G401.6 (cell line): ENCODE results near the gene FAM20C.
"Not testable (repeated sequence)": the region's sequence is repeated elsewhere in the genome, so short reads cannot be mapped to it uniquely, and the experiment has no call there.

Source experiments
- FAIRE-seq: peaks from 2 replicates; lab custom pipeline; 2012; peaks lifted over from hg19 to GRCh38; lab: Jason Lieb, UNC

Gene FAM20C

DNA sequence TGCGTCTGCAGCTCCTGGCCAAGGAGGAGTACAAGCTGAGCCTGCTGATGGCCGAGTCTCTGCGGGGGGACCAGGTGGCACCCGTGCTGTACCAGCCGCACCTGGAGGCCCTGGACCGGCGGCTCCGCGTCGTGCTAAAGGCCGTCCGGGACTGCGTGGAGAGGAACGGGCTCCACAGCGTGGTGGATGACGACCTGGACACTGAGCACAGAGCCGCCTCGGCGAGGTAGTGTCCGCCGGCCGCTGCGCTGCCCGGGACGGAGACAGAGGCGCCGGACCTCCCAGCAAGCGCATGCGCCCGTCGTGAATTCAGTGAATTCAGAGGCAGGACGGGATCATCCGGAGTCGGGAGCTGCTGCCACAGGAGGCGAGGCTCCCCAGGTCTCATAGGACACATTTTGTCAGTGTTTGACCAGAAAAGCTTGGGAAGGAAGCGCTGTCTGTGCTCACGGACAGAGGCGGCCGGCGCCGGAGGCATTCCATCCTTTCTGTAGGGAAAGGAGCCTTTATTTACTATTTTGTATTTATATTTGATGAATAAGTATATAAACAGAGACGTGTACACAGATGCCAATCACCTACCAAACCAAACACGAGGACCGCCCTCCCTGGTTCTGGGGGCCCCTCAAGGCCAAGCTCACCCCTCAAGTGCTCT, 67.5 kb downstream of the FAM20C start:
- FAIRE-seq: no peak

DNA sequence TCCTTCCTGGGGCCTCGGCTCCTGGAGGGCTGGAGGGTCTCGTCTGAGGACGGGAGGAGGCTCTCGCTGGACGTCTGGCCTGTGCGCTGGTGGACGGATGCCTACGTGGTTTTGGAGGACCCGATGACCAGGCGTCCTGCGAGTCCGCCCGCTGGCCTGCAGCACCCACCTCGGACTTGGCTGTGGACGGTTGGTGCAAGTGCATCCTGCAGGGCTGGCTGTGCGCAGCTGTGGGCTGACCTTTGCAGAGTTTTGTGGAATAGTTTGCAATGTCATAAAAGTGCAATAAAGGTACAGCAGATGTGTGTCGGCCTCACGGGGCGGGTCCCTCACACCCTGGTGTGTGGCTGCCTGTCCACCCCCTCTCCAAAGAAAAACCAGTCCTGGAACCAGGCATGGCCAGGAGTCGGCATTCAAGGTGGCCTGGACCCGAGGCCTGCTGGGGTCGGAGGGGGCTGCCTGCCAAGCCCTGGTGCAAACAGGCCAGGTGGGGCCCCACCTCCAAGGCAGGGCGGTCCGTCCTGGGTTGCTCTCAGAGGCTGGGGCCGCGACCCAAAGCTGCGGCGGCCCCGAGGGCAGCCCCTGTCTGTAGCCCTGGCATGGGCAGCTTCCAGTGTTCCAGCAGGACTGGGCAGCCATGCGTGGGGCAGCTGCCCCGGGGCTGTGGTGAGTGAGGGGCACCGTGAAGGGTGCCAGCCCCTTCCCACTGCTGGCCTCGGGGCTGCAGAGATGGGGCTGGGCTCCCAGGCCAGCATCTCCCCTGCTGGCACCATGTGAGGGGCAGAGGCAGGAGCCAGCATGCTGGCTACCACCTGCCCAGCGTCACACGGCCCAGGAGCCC, 68.3 kb downstream of the FAM20C start:
- no peak for FAIRE-seq

DNA sequence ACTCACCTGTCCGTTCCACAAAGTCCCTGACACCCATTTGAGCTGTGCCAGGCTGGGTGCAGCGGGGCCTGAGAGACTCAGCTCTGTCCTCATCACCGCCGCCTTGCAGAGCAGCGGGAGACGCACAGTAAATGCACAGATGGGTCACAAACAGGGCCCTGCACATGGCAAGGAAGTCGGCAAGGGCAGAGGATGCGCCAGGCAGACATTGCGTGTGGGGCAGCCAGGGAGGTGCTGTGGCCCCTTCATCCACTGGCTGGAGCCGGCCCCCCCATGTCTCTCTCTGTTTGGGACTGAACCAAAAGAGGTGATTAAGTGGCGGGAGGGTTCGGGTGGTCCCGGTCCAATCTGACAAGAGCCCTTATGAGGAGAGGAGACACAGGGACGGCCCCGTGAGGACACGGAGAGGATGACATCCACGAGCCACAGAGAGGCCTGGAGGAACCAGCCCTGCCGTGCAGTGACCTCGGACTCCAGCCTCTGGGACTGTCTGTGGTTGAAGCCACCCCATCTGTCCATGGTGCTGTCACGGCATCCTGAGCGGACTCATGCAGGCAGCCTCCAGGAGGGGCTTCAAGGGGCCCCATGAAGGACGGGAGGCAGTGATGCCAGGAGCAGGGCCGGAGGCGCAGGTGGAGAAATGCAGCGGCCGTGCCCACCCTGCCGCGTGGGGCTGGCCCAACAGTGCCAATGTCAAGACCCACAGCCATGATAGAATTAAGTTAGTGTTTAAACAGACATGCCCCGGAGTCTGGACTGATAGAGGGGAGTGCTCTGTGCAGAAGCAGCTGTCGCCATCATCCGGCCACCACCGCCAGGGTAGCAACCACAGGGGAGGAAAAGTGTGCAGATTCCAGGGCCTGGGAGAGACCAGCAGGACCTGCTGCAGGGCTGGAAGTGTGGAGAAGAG, 69.2 kb downstream of the FAM20C start:
- FAIRE-seq: no peak

DNA sequence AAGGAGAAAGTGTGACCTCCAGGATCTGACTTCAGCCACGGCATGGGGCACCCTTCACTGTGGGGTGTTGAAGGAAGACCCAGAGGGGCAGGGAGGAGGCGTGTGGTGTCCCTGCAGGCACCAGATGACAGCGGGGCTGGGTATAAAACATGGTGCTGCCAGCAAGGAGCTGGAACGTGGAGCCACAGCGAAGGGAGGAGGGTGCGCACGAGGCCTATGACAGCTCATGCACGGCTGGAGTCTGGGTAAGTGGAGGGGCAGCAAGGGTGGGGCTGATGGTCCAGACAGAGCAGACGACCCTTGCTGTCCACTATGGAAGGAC, 69.8 kb downstream of the FAM20C start:
- no peak for FAIRE-seq

DNA sequence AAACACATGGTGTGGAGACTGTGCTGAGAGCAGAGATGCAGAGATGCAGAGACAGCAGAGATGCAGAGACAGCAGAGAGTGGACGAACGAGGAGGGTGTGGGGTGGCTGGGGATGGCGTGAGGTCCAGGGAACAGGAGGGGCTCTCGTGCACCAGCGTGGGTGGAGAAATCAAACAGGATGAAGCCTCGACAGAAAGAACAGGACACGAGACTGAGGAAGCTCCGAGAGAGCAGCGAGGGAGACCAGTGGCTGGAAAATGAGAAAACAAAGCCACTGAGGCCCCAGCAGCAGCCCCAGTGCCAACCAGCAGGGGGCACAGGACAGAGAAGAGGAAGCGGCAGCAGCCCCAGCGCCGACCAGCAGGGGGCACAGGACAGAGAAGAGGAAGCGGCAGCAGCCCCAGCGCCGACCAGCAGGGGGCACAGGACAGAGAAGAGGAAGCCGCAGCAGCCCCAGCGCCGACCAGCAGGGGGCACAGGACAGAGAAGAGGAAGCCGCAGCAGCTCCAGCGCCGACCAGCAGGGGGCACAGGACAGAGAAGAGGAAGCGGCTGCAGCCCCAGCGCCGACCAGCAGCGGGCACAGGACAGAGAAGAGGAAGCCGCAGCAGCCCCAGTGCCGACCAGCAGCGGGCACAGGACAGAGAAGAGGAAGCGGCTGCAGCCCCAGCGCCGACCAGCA, 70.4 kb downstream of the FAM20C start:
- not testable (repeated sequence) for FAIRE-seq

DNA sequence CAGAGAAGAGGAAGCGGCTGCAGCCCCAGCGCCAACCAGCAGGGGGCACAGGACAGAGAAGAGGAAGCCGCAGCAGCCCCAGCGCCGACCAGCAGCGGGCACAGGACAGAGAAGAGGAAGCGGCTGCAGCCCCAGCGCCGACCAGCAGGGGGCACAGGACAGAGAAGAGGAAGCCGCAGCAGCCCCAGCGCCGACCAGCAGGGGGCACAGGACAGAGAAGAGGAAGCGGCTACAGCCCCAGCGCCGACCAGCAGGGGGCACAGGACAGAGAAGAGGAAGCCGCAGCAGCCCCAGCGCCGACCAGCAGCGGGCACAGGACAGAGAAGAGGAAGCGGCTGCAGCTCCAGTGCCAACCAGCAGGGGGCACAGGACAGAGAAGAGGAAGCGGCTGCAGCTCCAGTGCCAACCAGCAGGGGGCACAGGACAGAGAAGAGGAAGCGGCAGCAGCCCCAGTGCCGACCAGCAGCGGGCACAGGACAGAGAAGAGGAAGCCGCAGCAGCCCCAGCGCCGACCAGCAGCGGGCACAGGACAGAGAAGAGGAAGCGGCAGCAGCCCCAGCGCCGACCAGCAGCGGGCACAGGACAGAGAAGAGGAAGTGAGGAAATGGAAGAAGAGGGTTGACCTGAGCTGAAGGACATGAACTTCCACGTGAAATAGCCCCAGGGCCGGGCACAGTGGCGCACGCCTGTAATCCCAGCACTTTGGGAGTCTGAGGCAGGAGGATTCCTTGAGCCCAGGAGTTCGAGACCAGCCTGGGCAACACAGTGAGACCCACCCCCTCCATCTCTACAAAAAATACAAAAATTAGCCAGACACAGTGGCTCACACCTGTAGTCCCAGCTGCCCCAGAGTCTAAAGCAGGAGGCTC, 71.3 kb downstream of the FAM20C start:
- FAIRE-seq: not testable (repeated sequence)

DNA sequence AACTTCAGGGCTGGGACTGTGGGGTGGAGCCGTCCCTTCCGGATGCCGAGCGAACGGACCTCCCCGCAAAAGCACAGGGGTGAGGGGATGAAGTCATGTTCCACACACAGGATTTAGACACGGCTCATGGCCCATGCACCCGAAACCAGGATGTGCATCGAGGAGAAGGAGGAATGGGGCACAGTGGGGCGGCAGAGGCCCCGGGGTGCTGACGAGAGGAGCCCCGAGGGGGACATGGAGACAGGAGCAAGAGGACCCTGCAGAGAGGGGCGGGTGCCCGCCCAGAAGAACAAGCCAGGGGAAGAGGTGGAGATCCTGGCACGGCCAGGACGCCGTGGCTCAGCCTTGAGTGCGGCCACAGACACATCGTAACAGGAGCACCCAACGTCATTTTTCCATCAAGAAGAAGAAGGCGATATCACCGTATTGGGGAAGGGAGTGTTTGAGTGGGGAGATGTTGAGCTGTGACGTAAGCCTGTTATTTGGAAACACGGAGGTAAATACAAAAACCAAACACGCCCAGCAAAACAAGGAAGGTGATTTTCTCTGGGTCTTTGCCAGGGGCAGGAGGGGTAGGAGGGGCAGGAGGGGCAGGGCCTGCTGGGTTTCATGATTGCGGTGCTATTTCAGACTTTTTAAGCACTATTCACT, 72.3 kb downstream of the FAM20C start:
- FAIRE-seq: no peak

DNA sequence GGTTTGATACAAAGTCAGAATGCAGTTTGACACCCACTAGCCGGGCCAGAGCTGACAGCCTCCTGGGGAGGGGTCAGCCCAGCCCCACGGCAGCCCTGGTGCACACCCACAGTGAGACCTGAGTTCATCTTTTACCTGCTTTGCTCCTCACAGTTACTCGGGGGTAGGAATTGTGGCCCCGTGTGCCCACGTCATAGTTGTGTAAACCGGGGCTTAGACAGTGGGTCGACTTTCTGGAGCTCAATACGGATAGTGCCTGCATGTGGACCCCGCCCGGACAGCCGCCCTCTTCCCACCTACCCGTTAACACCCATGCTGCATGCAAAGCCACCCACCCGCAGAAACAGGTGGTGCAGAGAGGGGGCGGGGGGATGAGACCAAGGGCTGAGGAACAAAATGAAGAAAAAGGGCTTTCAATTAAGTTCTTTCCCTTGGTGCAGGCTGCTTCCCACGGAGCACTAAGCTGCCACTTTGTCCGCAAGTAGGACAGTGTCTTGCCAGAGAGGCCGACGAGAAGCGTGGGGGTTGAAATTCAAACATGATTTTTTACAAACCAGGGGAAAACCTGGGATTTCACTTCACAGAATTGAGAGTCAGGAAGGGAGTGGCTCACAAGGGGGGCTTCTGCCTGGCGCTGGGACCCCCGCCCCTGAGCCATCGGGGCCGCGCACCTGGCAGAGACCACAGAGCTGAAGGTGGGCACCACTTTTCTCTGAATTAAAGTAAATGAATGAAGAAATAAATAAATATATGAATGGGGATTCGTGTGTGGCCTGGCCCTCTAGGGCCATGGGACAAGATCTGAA, 73.0 kb downstream of the FAM20C start:
- FAIRE-seq: no peak

DNA sequence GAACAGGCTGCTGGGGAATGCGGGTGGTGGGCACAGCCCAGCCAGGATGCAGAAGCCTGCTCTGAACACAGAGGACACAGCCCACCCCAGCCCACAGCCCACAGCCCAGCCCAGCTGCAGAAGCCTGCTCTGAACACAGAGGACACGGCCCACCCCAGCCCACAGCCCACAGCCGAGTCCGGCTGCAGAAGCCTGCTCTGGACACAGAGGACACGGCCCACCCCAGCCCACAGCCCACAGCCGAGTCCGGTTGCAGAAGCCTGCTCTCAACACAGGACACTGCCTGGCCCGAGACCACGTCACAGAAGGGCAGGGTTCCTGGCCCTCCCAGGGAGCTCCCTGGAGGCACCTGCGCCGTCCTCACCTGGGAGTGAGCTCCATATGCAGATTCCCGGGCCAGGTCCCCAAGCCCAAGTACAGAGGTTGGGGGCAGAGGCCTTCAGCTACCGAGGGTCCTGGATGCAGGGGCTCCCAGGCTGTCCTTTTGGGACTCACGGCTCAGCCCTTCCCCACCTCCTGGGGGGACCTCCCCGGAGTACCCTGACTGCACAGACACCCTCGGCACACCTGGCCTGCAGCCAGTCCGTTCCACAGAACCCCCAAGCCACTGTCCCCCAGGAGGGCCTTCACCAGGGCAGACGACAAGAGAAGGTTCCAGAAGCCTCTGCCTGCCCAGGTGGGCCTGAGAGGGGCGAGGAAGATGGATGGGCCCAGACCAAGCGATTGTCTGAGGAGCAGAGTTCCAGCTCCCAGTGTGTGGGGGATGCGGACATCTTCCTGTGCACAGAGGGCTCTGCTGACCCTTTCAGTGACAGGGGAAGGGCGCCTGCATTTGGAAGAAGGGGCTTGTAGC, 73.9 kb downstream of the FAM20C start:
- no peak for FAIRE-seq

DNA sequence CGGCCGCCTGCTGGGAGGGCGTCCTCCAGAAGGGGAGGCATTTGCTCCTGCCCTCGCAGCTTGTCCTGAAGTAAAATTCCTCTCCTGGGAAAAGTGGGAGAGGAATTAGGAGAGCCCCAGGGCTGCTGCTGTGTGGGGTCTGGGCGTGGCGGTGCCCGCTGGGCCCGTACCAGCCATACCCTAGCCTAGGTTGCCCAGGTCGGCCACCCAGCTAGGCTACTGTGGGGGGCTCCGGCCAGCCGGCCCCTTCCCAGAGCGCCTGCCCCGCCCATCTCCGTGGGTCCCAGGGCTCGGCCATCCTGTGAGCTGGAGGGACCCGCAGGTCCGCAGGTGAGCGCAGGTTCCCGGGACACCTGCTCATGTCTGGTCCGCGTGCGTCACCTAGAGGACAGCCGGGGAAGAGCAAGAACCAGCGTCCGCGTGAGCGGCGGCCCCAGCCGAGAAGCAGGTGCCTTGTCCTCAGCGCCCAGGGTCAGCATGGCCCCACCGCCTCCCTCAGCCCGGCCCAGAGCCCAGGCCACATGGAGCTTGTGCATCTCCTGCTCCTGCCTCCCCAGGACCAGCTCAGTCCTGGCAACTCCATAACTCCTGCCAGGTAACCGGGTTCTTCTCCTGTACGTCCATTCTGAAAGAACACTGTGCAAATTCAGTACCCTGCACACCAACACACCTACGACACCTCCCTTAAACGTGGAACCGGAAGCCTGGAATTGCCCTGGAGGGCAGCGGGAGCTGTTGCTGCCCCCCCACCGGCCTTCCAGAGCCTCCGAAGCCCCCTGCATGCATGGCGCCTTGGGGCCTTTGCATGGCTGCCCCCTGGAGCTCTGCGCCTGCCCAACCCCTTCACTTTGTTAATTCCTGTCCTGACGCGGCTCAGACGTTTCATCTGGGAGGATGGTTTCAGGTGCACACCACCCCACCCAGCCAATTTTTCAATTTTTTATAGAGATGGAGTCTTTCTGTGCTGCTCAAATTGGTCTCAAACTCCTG, 74.8 kb downstream of the FAM20C start:
- FAIRE-seq: no peak

DNA sequence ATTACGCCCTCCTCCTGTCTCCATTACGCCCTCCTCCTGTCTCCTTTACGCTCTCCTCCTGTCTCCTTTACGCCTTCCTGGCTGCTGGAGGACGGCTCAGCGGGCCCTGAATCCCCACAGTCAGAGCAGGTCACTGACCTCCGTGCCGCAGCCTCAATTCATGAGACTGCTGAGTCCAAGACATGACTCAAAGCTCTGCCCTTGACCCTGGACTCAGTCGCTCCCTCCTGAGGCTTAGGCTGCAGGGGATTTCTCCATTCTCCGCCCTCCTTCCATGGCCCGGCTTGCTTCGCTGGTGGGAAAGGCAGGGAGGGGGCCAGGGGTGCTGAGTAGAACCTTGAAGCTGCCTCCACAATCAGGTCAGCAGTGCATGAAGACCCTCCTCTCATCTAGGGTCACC, 76.6 kb downstream of the FAM20C start:
- no peak for FAIRE-seq

DNA sequence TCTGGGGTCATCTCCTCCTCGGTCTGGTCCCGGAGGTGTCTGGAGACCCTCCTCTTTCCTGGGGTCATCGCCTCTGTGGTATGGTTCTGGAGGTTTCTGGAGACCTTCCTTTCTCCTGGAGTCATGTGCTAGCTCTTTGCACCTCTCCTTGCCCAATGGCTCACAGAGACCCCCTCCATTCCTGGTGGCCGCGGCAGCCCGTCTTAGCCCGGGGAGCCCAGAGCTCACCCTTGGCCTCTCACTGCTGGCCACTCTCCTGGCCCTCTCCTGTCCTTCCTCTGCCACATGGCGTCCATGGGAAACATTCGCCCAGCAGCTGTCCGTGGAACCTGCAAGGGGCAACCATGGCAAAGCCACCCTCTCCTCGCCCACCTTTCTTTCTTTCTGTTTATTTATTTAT, 77.3 kb downstream of the FAM20C start:
- no peak for FAIRE-seq

DNA sequence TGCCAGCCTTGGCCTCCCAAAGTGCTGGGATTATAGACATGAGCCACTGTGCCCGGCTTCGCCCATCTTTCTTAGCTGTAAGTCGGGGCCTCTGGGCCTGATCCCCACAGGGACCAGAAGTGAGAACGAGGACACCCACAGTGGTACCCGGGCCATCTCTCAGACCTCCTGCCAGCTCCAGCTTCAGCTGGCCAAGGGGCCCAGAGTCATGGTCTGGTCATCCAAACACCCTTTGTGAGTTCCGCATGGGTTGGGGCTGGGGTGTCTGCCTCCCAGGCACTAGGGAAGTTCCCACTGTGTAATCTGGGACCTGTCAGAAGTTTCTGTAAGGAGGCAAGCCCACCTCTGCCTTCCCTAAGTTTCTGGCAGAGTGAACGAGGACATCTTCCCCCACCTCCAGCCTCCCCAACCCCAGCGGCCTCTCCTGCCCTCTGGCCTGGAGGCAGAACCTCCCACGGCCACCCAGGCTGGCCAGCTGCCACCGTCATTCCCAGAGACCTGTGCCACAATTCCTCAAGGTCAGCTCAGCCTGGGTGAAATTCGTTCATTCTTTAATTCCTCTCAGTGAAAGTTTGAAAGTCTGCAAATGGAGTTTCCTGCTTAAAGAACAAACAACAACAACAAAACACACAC, 78.1 kb downstream of the FAM20C start:
- no peak for FAIRE-seq

DNA sequence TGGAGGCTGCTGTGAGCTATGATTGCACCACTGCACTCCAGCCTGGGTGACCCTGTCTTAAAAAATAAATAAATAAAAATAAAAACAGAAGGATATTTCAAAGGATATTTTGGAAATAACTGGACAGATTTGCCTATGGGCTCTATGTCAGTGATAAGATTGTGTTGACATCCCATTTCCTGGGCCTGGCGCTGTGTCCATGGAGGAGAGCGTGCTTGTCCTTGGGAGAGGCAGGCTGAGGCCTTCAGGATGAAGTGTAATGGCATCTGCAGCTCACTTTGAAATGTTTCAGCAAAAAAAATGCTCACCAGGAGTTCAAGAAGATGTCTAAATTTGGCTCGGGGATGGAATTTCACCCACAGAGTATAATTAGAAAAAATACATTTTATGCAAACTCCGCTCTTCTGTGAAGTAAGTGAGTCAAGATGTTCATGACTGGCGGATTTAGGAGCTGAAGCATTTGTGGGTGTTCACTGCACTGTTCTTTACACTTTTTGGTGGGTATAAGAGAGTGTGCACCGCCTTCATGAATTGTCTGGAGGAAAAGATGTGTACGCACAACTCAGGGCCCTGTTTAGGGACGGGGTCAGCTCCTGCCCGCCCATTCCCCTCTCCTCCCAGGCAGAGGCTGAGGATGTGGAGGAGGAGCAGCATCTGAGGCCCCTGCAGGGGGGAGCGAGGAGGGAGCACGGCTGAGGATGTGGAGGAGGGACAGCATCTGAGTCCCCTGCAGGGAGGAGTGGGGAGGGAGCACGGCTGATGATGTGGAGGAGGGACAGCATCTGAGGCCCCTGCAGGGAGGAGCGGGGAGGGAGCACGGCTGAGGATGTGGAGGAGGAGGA, 79.1 kb downstream of the FAM20C start:
- FAIRE-seq: no peak

DNA sequence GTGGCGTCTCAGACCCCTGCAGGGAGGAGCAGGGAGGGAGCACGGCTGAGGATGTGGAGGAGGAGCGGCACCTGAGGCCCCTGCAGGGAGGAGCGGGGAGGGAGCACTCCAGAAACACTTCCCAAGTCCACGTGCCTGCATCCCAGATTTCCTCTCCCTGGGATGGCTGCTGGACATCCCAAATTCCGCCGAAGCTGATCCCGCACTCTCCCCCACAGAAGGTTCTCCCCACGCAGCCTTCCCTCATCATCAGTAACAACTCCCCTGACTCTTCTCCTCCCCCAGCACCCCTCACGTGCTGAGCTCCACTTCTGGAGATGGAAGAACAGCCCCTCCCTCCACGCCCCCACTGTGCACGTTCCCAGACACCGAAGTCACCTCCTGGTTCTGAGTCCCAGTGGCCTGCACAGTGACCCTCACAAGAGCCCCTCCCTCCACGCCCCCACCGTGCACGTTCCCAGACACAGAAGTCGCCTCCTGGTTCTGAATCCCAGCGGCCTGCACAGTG, 79.8 kb downstream of the FAM20C start:
- no peak for FAIRE-seq

DNA sequence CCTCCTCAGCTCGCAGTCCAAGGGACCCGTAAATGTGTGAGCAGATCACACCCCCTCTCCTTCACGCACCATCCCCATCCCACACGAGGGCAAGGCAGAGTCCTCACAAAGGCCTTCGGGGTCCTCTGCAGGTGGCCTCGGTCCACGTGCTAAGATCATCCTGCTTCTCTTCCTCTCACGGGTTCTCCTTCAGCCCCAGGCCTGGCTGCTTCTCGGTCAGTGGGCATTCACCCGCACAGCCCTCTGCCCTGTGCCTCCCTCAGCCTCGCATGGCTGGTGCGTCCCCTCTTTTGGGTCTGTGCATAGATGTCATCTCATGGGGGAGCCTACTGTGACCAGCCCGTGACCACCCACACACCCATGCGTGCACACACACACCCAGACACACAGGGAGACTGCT, 80.3 kb downstream of the FAM20C start:
- no peak for FAIRE-seq
